Activated naive CD4-positive, alpha-beta T cell treated with anti-CD3 and anti-CD28 coated beads, Interleukin-2, amount 50 U/mL, for 16 hours (primary cell): ENCODE results near the gene SKIDA1.
"Not testable (repeated sequence)": the region's sequence is repeated elsewhere in the genome, so short reads cannot be mapped to it uniquely, and the experiment has no call there.

ENCODE experiments used
- DNase-seq: peaks from one replicate; pipeline ENCODE4 v3.0.0-alpha.2; 2020

The SKIDA1 gene

DNA sequence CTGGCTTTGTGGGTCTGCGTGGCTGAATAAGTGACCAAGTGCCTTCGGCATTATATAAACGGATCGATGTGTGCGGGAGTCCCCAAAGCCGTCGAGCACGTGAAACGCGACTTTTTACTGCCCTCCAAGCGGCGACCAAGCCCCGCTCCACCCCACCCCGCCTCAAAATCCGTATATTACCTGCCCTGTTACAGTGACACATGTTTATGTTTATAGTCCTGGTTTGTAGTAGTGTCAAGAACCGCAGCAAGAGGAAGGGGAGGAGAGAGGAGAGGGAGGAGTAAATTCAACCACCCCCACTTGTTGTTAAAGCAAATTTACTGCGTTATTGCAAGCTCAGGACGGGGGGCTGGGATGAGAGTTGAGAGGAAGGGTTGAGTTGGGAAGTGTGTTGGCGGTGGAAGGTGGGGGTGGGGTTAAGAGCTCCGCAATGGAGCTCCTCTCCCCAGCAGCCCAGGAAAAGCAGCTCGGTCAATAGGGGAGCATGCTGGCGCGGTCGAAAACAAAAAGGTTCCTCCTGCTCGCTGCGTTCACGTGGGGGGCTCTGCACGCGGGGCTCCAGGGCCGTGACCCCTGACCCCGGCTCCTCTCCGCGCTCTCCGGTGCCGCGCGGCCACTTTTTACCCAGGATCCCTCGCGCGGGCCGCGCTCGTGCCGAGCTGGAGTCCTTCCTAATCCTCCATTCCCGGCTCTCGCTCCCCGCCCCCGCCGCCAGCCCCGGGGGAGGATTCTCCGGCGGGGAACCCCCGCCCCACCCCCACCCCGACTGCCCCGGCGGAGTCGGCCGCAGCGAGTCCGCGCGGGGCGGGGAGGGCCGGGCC lies at the start of gene SKIDA1:
SKIDA1 (minus strand) TSS at position 316 of the 821 bp plus-strand sequence. CDS start 7,860 bp downstream, outside the sequence.
- peak; percentile 68 for DNase-seq

- not testable (repeated sequence) for DNase-seq
Observed at GRCh38 chr10:21574514-21574913, 49.0 kb upstream of the SKIDA1 start.

DNA sequence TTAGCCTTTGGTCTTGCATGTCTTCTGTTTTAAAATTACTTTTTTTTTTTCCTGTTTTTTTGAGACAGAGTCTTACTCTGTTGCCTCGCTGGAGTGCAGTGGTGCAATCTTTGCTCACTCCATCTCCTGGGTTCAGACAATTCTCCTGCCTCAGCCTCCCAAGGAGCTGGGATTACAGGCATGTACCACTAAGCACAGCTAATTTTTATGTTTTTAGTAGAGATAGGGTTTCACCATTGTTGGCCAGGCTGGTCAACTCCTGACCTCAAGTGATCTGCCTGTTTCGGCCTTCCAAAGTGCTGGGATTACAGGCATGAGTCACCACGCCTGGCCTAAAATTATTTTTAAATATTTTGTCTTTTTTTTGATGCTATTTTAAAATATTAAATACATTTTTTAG lies 47.1 kb upstream of the SKIDA1 start:
- DNase-seq = no peak

DNA sequence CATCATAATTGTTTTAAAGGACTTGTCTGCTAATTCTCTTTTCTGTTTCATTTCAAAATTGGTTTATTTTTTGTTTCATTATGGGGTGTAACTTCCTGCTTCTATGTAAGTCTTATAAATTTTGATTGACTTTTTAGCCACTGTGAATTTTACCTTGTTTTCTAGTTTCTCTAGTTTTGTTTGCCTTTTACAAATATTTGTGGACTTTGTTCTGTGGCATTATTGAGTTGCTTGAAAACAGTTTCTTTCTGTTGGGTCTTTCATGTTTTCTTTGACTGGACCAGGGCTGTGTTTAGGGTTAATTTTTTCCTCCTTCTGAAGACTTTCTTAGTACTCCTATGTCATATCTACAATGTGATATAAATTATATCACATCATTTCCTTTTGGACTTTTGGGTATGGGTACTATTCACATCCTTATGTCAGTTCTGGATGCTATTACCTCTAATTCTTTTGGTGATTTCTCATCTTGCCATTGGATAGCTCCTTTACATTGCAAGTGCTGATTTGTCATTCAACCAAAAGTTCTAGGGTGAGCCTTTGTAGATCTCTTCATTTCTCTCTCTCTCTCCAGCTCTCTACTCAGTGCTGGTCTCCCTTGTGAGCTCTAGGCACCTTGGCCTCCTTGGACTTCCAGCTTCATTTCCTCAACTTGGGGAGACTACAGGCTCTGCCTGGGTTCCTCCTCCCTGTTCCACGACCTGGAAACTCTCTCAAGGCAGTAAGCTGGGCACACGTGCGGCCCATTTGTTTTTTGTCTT lies 45.5 kb upstream of the SKIDA1 start:
- DNase-seq = no peak

DNA sequence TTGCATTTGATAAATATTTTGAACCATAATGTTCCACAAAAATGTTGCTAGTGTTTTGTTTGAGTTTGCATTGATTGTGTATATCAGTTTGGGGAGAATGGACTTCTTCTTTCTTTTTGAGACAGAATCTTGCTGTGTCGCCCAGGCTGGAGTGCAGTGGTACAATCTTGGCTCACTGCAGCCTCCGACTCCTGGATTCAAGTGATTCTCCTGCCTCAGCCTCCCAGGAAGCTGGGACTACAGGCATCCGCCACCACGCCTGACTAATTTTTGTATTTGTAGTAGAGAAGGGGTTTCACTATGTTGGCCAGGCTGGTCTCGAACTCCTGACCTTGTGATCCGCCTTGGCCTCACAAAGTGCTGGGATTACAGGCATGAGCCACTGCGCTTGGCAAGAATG lies 33.5 kb upstream of the SKIDA1 start:
- DNase-seq = not testable (repeated sequence)

- no peak for DNase-seq
Observed at GRCh38 chr10:21556527-21556926, 31.0 kb upstream of the SKIDA1 start.

DNA sequence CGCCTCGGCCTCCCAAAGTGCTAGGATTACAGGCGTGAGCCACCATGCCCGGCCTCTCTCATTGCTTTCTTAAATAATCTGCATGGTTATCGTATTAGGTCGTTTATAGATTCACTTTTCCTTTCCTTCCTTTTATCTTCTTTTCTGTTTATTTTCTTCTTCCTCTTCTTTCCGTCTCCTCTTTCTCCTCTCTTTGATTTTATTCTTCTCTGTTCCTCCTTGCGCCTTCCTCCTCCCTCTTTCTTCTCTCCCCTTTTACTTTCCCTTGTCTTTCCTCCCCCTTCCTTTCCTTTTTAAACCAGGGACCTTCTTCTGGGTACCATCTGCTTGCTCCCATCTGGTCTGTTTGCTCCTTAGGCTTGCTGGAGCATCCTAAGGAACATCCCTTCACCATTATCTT lies 27.2 kb upstream of the SKIDA1 start:
- DNase-seq = no peak

- no peak for DNase-seq
Observed at GRCh38 chr10:21547246-21547645, 21.8 kb upstream of the SKIDA1 start.

DNA sequence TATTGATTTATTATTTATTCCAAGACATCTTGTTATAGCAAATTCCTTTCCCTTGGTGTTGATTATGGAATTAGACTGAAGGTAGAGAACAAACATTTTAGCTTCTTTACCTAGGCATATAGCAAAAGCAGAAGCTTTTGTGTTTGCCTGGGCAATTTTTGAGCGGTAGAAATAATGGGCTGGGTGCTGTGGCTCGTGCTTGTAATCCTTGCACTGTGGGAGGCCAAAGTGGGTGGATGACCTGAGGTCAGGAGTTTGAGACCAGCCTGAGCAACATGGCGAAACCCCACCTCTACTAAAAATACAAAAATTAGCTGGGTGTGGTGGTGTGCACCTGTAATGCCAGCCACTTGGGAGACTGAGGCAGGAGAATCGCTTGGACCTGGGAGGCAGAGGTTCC lies 15.2 kb upstream of the SKIDA1 start:
- DNase-seq = not testable (repeated sequence)

GRCh38 chr10:21536874-21537273 lies 11.4 kb upstream of the SKIDA1 start:
- no peak for DNase-seq

DNA sequence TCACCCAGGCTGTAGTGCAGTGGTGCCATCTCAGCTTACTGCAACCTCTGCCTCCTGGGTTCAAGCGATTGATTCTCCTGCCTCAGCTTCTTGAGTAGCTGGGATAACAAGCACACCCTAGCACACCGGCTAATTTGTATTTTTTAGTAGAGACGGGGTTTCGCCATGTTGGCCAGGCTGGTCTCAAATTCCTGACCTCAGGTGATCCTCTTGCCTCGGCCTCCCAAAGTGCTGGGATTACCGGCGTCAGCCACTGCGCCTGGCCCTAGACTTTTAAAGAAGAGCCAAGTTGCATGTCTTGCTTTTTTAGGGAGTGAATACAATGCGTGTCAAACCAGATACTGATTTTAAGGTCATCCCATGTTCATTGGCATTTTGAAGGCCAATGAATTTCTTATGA lies 10.5 kb upstream of the SKIDA1 start:
- DNase-seq = not testable (repeated sequence)

GRCh38 chr10:21535494-21535965 lies 10.0 kb upstream of the SKIDA1 start:
- no peak for DNase-seq

DNA sequence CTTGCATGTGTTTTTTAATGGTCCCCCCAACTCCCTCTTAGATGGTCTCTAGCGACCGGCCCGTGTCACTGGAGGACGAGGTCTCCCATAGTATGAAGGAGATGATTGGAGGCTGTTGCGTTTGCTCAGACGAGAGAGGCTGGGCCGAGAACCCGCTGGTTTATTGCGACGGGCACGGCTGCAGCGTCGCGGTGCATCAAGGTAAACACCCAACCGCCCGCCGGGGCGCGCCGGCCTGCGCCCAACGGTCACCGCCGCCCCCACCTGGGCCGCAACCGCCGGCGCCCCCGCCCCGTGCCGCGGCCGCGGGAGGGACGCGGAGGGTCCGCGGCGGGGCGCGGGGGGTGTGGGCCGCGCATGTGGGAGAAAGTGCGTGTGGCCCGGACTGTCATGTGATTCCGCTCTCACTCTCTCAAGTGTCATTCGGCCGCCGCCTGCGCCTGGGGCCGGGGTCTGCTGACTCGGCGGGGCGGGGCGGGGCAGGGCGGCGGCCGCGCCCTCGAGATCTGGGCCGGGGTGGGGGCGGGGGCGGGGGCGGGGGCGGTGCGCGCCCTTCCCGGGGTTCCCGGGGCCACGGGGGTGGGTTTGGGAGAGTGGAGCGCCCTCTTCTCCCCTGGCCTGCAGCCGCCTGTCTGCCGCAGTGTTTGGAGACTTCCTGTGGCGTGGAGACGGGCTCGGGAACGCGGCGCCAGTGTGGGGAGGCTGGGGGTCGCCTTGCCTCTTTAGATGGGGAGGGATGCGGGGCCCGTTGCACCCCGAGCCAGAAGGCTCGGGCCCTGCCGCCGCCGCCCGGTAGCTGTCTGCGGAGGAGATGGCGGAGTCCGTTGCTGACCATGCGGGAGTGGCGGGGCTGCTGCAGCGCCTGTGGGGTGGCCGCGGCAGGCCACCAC lies 9.4 kb upstream of the SKIDA1 start:
- peak; percentile 60 for DNase-seq

DNA sequence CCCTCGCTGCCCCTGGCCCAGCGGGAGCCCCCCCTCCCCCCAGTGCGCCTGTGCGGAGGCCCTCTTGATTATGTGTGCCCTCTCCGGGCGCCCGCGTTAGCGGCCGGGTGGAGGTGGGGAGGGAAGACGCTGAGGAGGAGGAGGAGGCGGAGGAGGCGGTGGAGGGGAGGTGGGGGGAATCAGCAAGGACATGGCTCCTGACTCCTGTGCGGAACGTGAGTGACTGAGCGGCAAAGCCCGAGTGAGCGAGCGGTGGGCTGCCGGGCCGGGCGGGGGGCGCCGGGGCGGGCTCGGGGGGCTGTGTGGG lies 8.8 kb upstream of the SKIDA1 start:
- no peak for DNase-seq

GRCh38 chr10:21533467-21534279 lies 8.2 kb upstream of the SKIDA1 start, which contains the start of gene MLLT10:
TSS of gene MLLT10 (plus strand) at chr10:21534232. CDS start at chr10:21534645, 413 bp downstream.
- peak; percentile 93 for DNase-seq

- no peak for DNase-seq
Observed at GRCh38 chr10:21532694-21533466, 7.4 kb upstream of the SKIDA1 start.

GRCh38 chr10:21531164-21531563 lies 5.7 kb upstream of the SKIDA1 start:
- no peak for DNase-seq

DNA sequence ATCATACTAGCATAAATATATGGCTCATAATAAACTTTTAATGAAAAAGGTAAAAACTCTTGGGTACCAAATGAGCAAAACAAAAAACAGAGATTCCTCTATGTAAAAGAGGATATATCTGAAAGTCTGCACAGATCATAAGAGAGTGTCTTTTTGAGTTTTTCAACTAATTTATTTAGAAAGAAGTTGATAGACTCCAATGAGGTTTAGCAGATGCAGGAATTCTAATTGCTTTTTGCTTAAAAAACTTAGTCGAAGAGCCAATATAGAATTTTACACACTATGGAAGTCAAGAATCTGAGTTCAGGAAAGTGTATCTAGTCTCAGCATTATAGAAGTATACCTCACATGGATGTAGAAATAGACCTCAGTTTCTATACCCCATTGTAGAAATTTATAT lies 5.2 kb upstream of the SKIDA1 start:
- DNase-seq = no peak

DNA sequence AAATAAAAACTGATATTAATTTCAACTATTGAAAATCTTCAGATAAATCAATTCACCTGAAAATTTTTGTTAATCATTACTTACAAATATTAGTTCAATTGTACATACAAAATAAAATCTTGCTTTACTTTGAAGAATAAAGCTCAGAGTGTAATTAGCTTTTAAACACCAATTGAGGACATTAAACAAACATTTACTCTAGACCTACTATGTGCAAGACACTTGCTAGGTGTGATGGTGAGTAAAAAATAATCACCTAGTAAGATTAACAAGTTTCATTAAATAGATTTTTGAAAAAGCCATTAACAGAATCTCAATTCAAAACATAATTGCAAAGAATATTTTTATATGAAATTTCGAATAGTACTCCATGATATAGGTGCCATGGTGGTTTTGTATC lies 4.7 kb upstream of the SKIDA1 start:
- DNase-seq = no peak

- no peak for DNase-seq
Observed at GRCh38 chr10:21529032-21529910, 3.8 kb upstream of the SKIDA1 start.
